KMS-11 (cell line): Measurements from ENCODE around the gene THRAP3.

ENCODE experiments used
- H2AFZ ChIP-seq: fragments of 200-600 bp; sonication (generic); 2 replicates; pipeline ENCODE4 v1.6.1; 2016; ENCODE audit warnings: antibody characterized with exemption, mixed run types, low read depth
- H3K27ac ChIP-seq: fragments of 200-600 bp; sonication (generic); 2 replicates; pipeline ENCODE4 v1.6.1; 2016; ENCODE audit warnings: mild to moderate bottlenecking, mixed run types
- H3K27me3 ChIP-seq: fragments of 200-600 bp; sonication (generic); 2 replicates; pipeline ENCODE4 v1.6.1; 2017; ENCODE audit warnings: mild to moderate bottlenecking, low read depth, mixed run types, moderate library complexity; ENCODE audit not compliant: insufficient read depth
- H3K36me3 ChIP-seq: fragments of 200-600 bp; sonication (generic); 2 replicates; pipeline ENCODE4 v1.6.1; 2017; ENCODE audit warnings: mild to moderate bottlenecking, mixed run types; ENCODE audit not compliant: insufficient read depth
- H3K4me1 ChIP-seq: fragments of 200-600 bp; sonication (generic); 2 replicates; pipeline ENCODE4 v1.6.1; 2016; ENCODE audit warnings: mild to moderate bottlenecking, low read depth, mixed run types; ENCODE audit not compliant: poor library complexity, severe bottlenecking
- H3K4me2 ChIP-seq: fragments of 200-600 bp; sonication (generic); 2 replicates; pipeline ENCODE4 v1.7.0; 2016; ENCODE audit warnings: mild to moderate bottlenecking, mixed run types
- H3K4me3 ChIP-seq: fragments of 200-600 bp; sonication (generic); IDR thresholded peaks from 2 replicates; pipeline ENCODE4 v1.6.1; 2017; ENCODE audit warnings: low read depth, low read length, mixed read lengths; ENCODE audit not compliant: insufficient read depth
- H3K79me2 ChIP-seq: fragments of 200-600 bp; sonication (generic); 2 replicates; pipeline ENCODE4 v1.6.1; 2016; ENCODE audit warnings: low read depth, mixed run types; ENCODE audit not compliant: insufficient read depth
- H3K9ac ChIP-seq: fragments of 200-600 bp; sonication (generic); 2 replicates; pipeline ENCODE4 v1.6.1; 2016; ENCODE audit warnings: mild to moderate bottlenecking, mixed run types
- H4K20me1 ChIP-seq: fragments of 200-600 bp; sonication (generic); 2 replicates; pipeline ENCODE4 v1.6.1; 2016; ENCODE audit warnings: mild to moderate bottlenecking, mixed run types; ENCODE audit not compliant: insufficient read depth
- TF ChIP-seq, protein P1 (sequence below): fragments of 200-600 bp; sonication (generic); conservative IDR thresholded peaks from 2 replicates; pipeline ENCODE4 v1.6.1; 2017; ENCODE audit warnings: low read depth, mild to moderate bottlenecking, antibody characterized with exemption, low read length, moderate library complexity, mixed read lengths

The THRAP3 gene

DNA sequence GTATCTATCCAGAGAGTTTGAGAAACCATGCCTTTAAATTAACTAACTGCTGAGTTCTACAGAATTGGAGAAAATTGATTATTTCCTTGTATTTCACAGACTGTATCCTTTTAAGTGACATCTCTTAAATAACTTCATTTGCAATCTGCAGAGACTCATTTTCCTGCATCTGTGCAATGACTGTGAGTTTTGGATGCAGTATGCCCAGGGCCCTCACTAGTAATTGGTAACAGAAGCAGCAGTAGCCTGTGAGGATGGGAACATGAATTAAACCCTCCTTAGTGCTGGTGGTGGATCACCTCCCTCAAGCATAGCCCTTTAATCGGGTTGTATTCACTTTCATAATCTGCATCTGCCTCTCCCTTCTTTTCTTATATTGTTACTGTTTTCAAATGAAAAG, 60.3 kb downstream of the THRAP3 start:
- H4K20me1 ChIP-seq = no peaks in the 10 kb centered on the region
- no peak overlapping the region for H3K9ac ChIP-seq
- TF ChIP-seq, protein P1, sequence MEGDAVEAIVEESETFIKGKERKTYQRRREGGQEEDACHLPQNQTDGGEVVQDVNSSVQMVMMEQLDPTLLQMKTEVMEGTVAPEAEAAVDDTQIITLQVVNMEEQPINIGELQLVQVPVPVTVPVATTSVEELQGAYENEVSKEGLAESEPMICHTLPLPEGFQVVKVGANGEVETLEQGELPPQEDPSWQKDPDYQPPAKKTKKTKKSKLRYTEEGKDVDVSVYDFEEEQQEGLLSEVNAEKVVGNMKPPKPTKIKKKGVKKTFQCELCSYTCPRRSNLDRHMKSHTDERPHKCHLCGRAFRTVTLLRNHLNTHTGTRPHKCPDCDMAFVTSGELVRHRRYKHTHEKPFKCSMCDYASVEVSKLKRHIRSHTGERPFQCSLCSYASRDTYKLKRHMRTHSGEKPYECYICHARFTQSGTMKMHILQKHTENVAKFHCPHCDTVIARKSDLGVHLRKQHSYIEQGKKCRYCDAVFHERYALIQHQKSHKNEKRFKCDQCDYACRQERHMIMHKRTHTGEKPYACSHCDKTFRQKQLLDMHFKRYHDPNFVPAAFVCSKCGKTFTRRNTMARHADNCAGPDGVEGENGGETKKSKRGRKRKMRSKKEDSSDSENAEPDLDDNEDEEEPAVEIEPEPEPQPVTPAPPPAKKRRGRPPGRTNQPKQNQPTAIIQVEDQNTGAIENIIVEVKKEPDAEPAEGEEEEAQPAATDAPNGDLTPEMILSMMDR = no peak
- H2AFZ ChIP-seq = no peak overlapping the region
- H3K4me1 ChIP-seq = peaks cover 19% of the 10 kb centered on the region
- H3K27me3 ChIP-seq = no peaks in the 10 kb centered on the region
- H3K36me3 ChIP-seq = peaks cover 8% of the 10 kb centered on the region; the same call in 1 of the 2 replicates
- peak overlapping the region; percentile 7; the same call in 1 of the 2 replicates for H3K27ac ChIP-seq
- H3K79me2 ChIP-seq = peaks cover 10% of the 10 kb centered on the region; the same call in 1 of the 2 replicates
- no peak overlapping the region for H3K4me2 ChIP-seq
- no peak overlapping the region for H3K4me3 ChIP-seq

DNA sequence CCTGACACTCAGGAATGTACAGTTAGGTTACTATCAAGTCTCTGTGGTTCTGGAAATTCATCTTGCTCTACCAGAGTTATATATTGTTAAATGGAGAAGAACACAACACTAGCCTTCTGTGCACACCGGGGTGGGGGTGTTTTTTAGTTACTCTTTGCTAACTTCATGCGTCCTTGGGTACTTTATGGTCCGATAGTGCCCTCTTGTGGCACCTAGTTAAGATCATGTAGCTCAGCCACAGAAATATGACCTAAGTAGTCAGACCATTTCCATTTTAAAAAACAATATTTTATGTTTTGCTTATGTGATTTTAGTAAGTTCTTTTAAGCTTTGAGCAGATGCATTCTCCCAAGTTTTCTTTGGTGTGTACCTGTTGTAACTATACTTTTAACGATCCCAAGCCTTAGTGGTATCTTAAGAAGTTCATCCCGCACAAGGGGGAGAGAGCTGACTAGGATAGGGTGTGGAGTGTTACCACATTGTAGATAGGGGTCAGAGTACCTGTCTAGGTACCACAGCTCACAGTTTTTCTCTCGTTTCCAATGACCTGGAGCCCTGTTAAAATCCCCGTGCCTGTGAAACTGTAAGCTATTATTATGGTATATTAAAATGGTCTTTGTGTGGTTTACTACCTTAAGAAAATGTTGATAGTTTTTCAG, 61.3 kb downstream of the THRAP3 start:
- Histone ChIP-seq H3K27me3 (no peaks in the 10 kb centered on the region), H3K79me2 (peaks cover 10% of the 10 kb centered on the region; the same call in 1 of the 2 replicates), H4K20me1 (no peaks in the 10 kb centered on the region), H3K9ac (no peak overlapping the region), H3K36me3 (peaks cover 12% of the 10 kb centered on the region; the same call in 1 of the 2 replicates), H3K4me1 (peaks cover 15% of the 10 kb centered on the region), H3K4me2 (no peak overlapping the region; the same call in 1 of the 2 replicates), H3K27ac (no peak overlapping the region; the same call in 1 of the 2 replicates), H2AFZ (no peak overlapping the region), H3K4me3 (no peak overlapping the region)
- TF ChIP-seq, protein P1 = peak; percentile 88

DNA sequence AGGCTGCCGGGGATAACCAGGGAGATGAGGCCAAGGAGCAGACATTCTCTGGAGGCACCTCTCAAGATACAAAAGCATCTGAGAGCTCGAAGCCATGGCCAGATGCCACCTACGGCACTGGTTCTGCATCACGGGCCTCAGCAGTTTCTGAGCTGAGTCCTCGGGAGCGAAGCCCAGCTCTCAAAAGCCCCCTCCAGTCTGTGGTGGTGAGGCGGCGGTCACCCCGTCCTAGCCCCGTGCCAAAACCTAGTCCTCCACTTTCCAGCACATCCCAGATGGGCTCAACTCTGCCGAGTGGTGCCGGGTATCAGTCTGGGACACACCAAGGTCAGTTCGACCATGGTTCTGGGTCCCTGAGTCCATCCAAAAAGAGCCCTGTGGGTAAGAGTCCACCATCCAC, 62.6 kb downstream of the THRAP3 start:
- no peak overlapping the region for H3K4me3 ChIP-seq
- H4K20me1 ChIP-seq = no peaks in the 10 kb centered on the region
- peaks cover 10% of the 10 kb centered on the region; the same call in 1 of the 2 replicates for H3K79me2 ChIP-seq
- no peak overlapping the region for H3K9ac ChIP-seq
- no peak overlapping the region for H2AFZ ChIP-seq
- H3K27ac ChIP-seq = no peak overlapping the region
- TF ChIP-seq, protein P1 = no peak
- peaks cover 12% of the 10 kb centered on the region; the same call in 1 of the 2 replicates for H3K36me3 ChIP-seq
- no peaks in the 10 kb centered on the region for H3K27me3 ChIP-seq
- no peak overlapping the region for H3K4me2 ChIP-seq
- H3K4me1 ChIP-seq = peaks cover 15% of the 10 kb centered on the region

DNA sequence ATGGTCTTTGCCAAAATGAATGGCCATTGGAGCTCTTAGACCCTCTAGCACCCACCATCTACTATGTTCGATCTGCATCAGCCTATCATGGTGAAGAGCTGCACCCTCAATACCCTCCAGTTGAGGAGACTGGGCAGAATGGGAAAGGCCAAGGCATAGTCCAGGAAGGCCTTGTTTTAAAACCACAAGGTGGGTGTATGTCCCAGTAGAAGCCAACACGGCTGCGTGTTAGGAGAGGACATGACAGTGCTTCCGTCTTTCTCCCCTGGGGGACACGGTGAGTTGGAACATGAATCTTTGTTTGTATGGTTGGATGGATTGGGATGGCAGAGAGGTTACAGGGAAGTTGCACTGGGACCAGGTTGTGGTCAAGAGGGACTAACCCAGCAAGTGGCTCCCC, 63.4 kb downstream of the THRAP3 start:
- no peak overlapping the region for H3K27ac ChIP-seq
- no peak overlapping the region for H2AFZ ChIP-seq
- TF ChIP-seq, protein P1 = no peak
- peaks cover 10% of the 10 kb centered on the region; the same call in 1 of the 2 replicates for H3K79me2 ChIP-seq
- H3K36me3 ChIP-seq = peaks cover 12% of the 10 kb centered on the region; the same call in 1 of the 2 replicates
- no peak overlapping the region for H3K4me3 ChIP-seq
- H3K27me3 ChIP-seq = no peaks in the 10 kb centered on the region
- H4K20me1 ChIP-seq = no peaks in the 10 kb centered on the region
- no peak overlapping the region for H3K9ac ChIP-seq
- H3K4me1 ChIP-seq = peaks cover 15% of the 10 kb centered on the region
- no peak overlapping the region for H3K4me2 ChIP-seq
